CD4-positive, alpha-beta T cell treated with Interleukin-1 beta for 1 hour (primary cell): ENCODE data around the gene ADCY7.

Experiments used
- DNase-seq, 2 donors: peaks; one replicate each; pipeline ENCODE4 v3.0.0-alpha.2; 2020 to 2022

Gene ADCY7

GRCh38 chr16:50269061-50269705 lies 2.8 kb downstream of the ADCY7 start:
- no peak for DNase-seq

GRCh38 chr16:50269769-50270509 lies 3.6 kb downstream of the ADCY7 start:
- no peak for DNase-seq

- no peak for DNase-seq
These were observed 4.3 kb downstream of the ADCY7 start for GRCh38 chr16:50270510-50271147.

GRCh38 chr16:50271148-50272041 lies 5.0 kb downstream of the ADCY7 start:
- no peak for DNase-seq

GRCh38 chr16:50272111-50272571 lies 5.8 kb downstream of the ADCY7 start:
- DNase-seq, result no peak

- no peak for DNase-seq
These were observed 6.5 kb downstream of the ADCY7 start for GRCh38 chr16:50272687-50273381.

GRCh38 chr16:50273382-50273690 lies 7.0 kb downstream of the ADCY7 start:
- no peak for DNase-seq

- DNase-seq, result peak; percentile 34 to 70
These were observed 7.6 kb downstream of the ADCY7 start for GRCh38 chr16:50273888-50274325.

- DNase-seq, result peak; percentile 59 to 63
These were observed 8.2 kb downstream of the ADCY7 start for GRCh38 chr16:50274326-50275097.

GRCh38 chr16:50275098-50275415 lies 8.7 kb downstream of the ADCY7 start:
- no peak for DNase-seq

- no peak for DNase-seq
These were observed 9.3 kb downstream of the ADCY7 start for GRCh38 chr16:50275428-50276325.

- no peak for DNase-seq
These were observed 9.9 kb downstream of the ADCY7 start for GRCh38 chr16:50276326-50276640.

GRCh38 chr16:50276801-50277555 lies 10.6 kb downstream of the ADCY7 start:
- no peak for DNase-seq

- no peak for DNase-seq
These were observed 11.9 kb downstream of the ADCY7 start for GRCh38 chr16:50278251-50278650.

- DNase-seq, result no peak
These were observed 13.1 kb downstream of the ADCY7 start for GRCh38 chr16:50279504-50279865.

- DNase-seq, result no peak
These were observed 14.6 kb downstream of the ADCY7 start for GRCh38 chr16:50280932-50281331.

GRCh38 chr16:50281391-50282009 lies 15.1 kb downstream of the ADCY7 start:
- no peak for DNase-seq

GRCh38 chr16:50282010-50282538 lies 15.7 kb downstream of the ADCY7 start:
- peak; percentile 72 to 87 for DNase-seq

- DNase-seq, result no peak
These were observed 16.7 kb downstream of the ADCY7 start for GRCh38 chr16:50282955-50283631.
